Activated CD4-positive, alpha-beta T cell treated with anti-CD3 and anti-CD28 coated beads, Interleukin-2, amount 50 U/mL, for 24 hours (primary cell): ENCODE data around the gene DYNC2LI1.

Experiments used
- DNase-seq, 2 donors: peaks; one replicate each; pipeline ENCODE4 v3.0.0-alpha.2; 2020; ENCODE audit warnings: low read depth in 1 of 2, low spot score in 1 of 2

The DYNC2LI1 gene

DNA sequence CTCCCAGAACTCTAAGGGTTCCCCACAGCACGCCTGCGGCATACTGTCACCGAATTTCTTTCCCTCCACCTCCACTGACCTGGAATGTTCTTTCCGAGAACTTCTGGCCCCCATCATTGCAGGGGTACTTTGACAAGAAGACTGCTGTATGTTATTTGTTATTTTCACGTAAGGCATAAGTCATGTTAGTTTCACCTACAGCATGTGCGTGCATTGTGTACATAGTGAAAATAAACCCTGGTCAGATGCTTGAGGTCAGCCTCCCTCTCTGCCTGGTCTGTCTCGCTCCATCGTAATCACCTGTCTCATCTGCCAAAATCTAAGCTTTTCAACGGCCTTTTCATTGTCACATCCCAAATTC lies 69.0 kb downstream of the DYNC2LI1 start:
- DNase-seq: no peak

DNA sequence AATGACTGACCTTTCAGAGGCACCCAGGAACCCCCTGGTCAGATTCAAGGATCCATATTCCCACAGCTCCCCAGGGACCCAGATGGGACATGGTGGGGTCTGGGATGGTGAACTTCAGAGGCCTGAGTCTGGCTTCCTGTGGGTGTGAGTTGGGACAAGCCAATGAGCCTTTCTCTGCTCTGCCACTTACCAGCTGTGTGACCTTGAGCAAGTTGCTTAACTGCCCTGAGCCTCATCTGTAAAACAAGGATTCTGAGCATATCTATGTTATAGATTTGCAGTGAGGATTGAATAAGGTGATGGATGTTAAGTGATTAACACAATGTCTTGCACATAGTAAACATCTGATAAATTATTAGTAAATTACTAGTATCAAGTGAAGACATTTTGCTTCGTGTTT lies 71.3 kb downstream of the DYNC2LI1 start:
- DNase-seq: no peak

DNA sequence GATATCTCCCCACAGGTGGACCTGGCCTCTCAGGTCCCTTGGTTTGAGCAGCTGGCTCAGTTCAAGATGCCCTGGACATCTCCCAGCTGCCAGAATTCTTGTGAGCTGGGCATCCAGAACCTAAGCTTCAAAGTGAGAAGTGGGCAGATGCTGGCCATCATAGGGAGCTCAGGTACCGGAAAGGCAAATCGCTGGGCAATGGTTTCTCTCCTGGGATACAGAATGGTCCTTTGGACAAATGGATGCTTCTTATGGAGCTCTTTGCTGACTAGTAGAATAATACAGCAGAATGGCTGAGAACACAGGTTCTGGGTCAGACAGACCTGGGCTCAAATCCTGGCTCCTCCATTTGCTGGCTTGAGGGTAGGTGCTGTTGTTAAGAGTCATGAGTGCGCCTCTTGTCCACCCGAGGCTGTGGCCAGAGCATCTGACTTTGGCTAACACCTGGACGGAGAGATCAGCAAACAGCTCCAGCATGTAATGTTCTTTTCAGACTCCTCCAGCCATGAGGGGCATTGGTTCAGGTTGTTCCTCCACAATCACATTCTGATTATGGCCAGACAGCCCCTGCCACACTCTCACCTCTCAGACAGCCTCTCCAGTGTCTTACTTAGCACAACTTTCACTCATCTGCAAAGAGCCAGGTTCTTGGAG lies 72.4 kb downstream of the DYNC2LI1 start:
- DNase-seq: no peak

- no peak for DNase-seq
These were observed 74.4 kb downstream of the DYNC2LI1 start for GRCh38 chr2:43848214-43848613.

DNA sequence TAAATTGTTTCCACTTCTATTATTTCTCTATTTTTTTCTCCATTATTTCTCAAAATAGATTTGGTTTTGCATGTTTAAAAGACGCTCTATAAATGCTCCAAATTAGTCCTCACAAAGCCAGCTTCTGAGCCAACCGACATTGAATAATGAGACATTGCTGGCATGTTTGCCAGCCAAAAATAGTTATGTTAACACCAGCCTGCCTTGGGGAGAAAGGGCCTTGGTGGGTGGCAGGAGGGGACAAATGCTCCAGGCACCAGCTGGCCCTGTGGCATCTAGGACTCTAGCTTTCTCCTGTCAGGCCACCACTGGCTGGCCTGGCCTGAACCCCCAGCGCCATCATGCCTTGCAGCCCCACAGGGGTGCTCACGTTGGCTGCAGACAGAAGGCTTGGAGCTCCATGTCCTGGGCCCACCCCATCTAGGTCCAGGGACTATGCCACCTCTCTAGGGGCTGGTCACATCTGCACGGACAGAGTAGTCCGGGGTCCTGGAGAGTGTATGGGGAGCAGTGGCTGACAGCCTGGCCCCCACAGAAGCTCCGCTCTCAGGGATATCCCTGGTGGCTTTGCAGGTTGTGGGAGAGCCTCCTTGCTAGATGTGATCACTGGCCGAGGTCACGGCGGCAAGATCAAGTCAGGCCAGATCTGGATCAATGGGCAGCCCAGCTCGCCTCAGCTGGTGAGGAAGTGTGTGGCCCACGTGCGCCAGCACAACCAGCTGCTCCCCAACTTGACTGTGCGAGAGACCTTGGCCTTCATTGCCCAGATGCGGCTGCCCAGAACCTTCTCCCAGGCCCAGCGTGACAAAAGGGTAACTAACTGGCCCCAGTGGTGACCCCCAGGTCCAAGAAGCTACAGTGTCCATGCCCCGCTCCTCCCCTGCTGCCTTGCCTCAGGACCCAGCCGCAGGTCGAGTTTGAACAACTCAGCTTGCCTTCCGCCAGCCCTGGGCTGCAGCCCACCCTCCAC lies 77.5 kb downstream of the DYNC2LI1 start:
- no peak for DNase-seq

- DNase-seq: no peak
These were observed 78.4 kb downstream of the DYNC2LI1 start for GRCh38 chr2:43852196-43852730.

- DNase-seq: no peak
These were observed 79.6 kb downstream of the DYNC2LI1 start for GRCh38 chr2:43853141-43854081.

GRCh38 chr2:43854671-43855070 lies 80.8 kb downstream of the DYNC2LI1 start:
- DNase-seq: no peak

DNA sequence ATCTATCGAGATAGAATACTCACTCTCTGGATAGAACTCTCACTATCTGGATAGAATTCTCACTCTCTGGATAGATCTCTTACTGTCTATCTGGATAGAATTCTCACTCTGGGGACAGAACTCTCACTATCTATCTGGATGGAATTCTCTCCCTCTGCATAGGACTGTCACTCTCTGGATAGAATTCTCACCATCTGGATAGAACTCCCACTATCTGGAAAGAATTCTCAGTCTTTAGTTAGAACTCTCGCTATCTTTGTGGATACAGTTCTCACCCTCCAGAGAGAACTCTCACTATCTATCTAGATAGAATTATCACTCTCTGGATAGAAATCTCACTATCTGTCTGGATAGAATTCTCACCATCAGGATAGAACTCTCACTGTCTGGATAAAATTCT lies 81.5 kb downstream of the DYNC2LI1 start:
- DNase-seq: no peak
